ENCODE measurements around the gene NFIL3. TPM values are rescaled to one million over a fixed set of nuclear protein-coding genes. Genes with fewer than 3 reads are reported as not detected.
"Not testable (repeated sequence)": the region's sequence is repeated elsewhere in the genome, so short reads cannot be mapped to it uniquely, and the experiment has no call there.

Gene NFIL3
- total RNA-seq, 1 experiment from 2014 or later, result 13.3 TPM

- CTCF ChIA-PET, result no interaction called here
- Histone ChIP-seq H3K27me3 (ENCODE audit: control insufficient read depth, insufficient read depth, low read length) (no peaks in the 10 kb centered on the region), H3K4me3 (ENCODE audit: low read depth in 2 of 2, low read length in 2 of 2) (no peak overlapping the region), H3K9me3 (ENCODE audit: control insufficient read depth, insufficient read depth, low read depth, low read length) (no peaks in the 10 kb centered on the region), H3K4me1 (ENCODE audit: control insufficient read depth, insufficient read depth, low read length) (no peaks in the 10 kb centered on the region), H3K36me3 (ENCODE audit: control insufficient read depth, insufficient read depth, low read length) (no peaks in the 10 kb centered on the region), H3K27ac (ENCODE audit: low read length) (no peak overlapping the region)
- ATAC-seq (no peak), DNase-seq (ENCODE audit: low read depth, low spot score) (no peak)
- POLR2A ChIA-PET, result no interaction called here
- intact Hi-C loops (cut with micrococcal nuclease; ENCODE audit: unreplicated experiment) (no loop called here), in situ Hi-C loops (cut with HindIII; ENCODE audit: low pct_unique_long_range_greater_than_20kb, low sequenced_read_pairs) (no loop called here)
- BruUV-seq (replicated peaks), result no TSS peak
- TF ChIP-seq TCF7L2 (IDR thresholded peaks at IDR 0.05; ENCODE audit: low read depth, low read length) (no peak), SIN3A (IDR thresholded peaks at IDR 0.05; ENCODE audit: borderline replicate concordance, insufficient read depth, low read depth, low read length) (no peak), REST (IDR thresholded peaks at IDR 0.05; ENCODE audit: insufficient read depth in 1 of 2, low read depth in 2 of 2, low read length in 1 of 2) (no peak), POLR2AphosphoS5 (IDR thresholded peaks at IDR 0.05; ENCODE audit: low read depth, low read length) (no peak), CTCF (IDR thresholded peaks at IDR 0.05) (no peak)
Observed at GRCh38 chr9:91378695-91379127, 44.9 kb downstream of the NFIL3 start.

GRCh38 chr9:91378054-91378453 is 45.6 kb downstream of the NFIL3 start:
- H3K4me1 ChIP-seq (ENCODE audit: control insufficient read depth, insufficient read depth, low read length); CTCF ChIA-PET; intact Hi-C loops (cut with micrococcal nuclease; ENCODE audit: unreplicated experiment); H3K36me3 ChIP-seq (ENCODE audit: control insufficient read depth, insufficient read depth, low read length); in situ Hi-C loops (cut with HindIII; ENCODE audit: low pct_unique_long_range_greater_than_20kb, low sequenced_read_pairs); POLR2A ChIA-PET; H3K27ac ChIP-seq (ENCODE audit: low read length); H3K27me3 ChIP-seq (ENCODE audit: control insufficient read depth, insufficient read depth, low read length); H3K9me3 ChIP-seq (ENCODE audit: control insufficient read depth, insufficient read depth, low read depth, low read length); BruUV-seq (replicated peaks); H3K4me3 ChIP-seq (ENCODE audit: low read depth in 2 of 2, low read length in 2 of 2); DNase-seq (ENCODE audit: low read depth, low spot score); ATAC-seq: not testable (repeated sequence)

GRCh38 chr9:91376239-91376638 is 47.4 kb downstream of the NFIL3 start:
- CTCF ChIA-PET, result no interaction called here
- no peak for DNase-seq (ENCODE audit: low read depth, low spot score)

More at GRCh38 chr9:91376239-91376638, 47.4 kb downstream of the NFIL3 start:
- H3K9me3 ChIP-seq (ENCODE audit: control insufficient read depth, insufficient read depth, low read depth, low read length), result no peaks in the 10 kb centered on the region
- no peak overlapping the region for H3K27ac ChIP-seq (ENCODE audit: low read length)
- BruUV-seq (replicated peaks), result no TSS peak
- ATAC-seq, result no peak
- in situ Hi-C loops (cut with HindIII; ENCODE audit: low pct_unique_long_range_greater_than_20kb, low sequenced_read_pairs), result no loop called here
- no peaks in the 10 kb centered on the region for H3K27me3 ChIP-seq (ENCODE audit: control insufficient read depth, insufficient read depth, low read length)
- H3K4me1 ChIP-seq (ENCODE audit: control insufficient read depth, insufficient read depth, low read length), result no peaks in the 10 kb centered on the region
- H3K4me3 ChIP-seq (ENCODE audit: low read depth in 2 of 2, low read length in 2 of 2), result no peak overlapping the region
- no peak for TF ChIP-seq TCF7L2 (IDR thresholded peaks at IDR 0.05; ENCODE audit: low read depth, low read length)
- no peak for TF ChIP-seq CTCF (IDR thresholded peaks at IDR 0.05)
- TF ChIP-seq SIN3A (IDR thresholded peaks at IDR 0.05; ENCODE audit: borderline replicate concordance, insufficient read depth, low read depth, low read length), result no peak
- TF ChIP-seq REST (IDR thresholded peaks at IDR 0.05; ENCODE audit: insufficient read depth in 1 of 2, low read depth in 2 of 2, low read length in 1 of 2), result no peak
- no peak for TF ChIP-seq POLR2AphosphoS5 (IDR thresholded peaks at IDR 0.05; ENCODE audit: low read depth, low read length)
- intact Hi-C loops (cut with micrococcal nuclease; ENCODE audit: unreplicated experiment), result no loop called here
- POLR2A ChIA-PET, result no interaction called here
- H3K36me3 ChIP-seq (ENCODE audit: control insufficient read depth, insufficient read depth, low read length), result no peaks in the 10 kb centered on the region

Data from Panc1 (cell line).